22Rv1 (cell line): ENCODE data around the gene TMEM59L.

ENCODE experiments used
- ZFX ChIP-seq: fragments of 450-650 bp; IDR thresholded peaks from 2 replicates; pipeline ENCODE4 v1.6.1; 2017; ENCODE audit warnings: antibody characterized with exemption, borderline replicate concordance
- TF ChIP-seq, protein P1 (sequence below): fragments of 450-650 bp; IDR thresholded peaks from 2 replicates; pipeline ENCODE4 v1.5.1; 2017; ENCODE audit warnings: mild to moderate bottlenecking

DNA sequence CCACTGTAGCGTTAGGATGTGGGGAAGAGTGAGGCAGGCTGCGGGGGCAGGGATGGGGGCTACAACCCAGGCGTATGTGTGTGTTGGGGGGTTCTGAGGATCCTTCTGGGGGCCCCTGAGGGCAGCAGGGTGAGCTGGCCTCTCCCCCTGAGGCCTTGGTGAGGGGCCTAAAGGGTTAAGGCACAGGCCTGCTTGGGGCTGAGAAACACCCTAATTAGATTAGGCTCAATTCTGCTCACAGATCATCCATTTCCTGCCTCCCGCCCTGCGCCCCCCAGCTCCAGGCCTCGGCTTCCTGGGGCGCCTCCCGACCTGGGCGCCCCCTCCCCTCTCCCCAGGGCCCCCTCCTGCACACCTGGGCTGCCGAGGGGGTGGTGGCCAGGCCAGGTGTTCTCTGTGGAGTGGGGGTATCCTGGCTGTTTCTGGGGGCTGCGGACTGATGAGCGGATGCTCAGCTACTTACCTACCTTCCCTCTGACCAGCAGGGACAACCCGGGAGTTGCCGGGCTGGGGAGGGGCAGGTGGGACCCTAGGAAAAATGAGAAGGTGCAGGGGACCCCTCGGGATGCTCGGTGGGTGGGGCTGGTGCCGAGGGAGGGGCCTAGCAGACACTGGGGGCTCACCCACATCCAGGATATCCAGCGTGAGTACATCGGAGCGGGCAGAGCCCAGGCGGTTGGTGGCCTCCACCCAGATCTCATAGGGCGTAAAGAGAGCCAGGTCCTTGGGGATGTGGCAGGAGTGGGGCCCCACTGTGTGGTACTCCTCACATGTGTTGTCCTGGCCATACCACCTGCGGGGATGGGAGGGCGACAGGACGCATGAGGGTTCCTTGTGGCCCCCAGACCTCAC is 14.6 kb upstream of the TMEM59L start:
- TF ChIP-seq, protein P1, sequence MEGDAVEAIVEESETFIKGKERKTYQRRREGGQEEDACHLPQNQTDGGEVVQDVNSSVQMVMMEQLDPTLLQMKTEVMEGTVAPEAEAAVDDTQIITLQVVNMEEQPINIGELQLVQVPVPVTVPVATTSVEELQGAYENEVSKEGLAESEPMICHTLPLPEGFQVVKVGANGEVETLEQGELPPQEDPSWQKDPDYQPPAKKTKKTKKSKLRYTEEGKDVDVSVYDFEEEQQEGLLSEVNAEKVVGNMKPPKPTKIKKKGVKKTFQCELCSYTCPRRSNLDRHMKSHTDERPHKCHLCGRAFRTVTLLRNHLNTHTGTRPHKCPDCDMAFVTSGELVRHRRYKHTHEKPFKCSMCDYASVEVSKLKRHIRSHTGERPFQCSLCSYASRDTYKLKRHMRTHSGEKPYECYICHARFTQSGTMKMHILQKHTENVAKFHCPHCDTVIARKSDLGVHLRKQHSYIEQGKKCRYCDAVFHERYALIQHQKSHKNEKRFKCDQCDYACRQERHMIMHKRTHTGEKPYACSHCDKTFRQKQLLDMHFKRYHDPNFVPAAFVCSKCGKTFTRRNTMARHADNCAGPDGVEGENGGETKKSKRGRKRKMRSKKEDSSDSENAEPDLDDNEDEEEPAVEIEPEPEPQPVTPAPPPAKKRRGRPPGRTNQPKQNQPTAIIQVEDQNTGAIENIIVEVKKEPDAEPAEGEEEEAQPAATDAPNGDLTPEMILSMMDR, result no peak
- no peak for TF ChIP-seq ZFX
